Measurements from ENCODE around the gene DCLRE1C. TPM values are rescaled to one million over a fixed set of nuclear protein-coding genes. Genes with fewer than 3 reads are reported as not detected.
A peak's percentile ranks its signal among the peaks of the same experiment; 100 is the strongest.
"Not testable (repeated sequence)": the region's sequence is repeated elsewhere in the genome, so short reads cannot be mapped to it uniquely, and the experiment has no call there.

Gene DCLRE1C
- 10 to 100 TPM in 1 of 2 donors, 1 to 10 TPM in 1; 8.7 to 12.0 TPM for total RNA-seq
- long read RNA-seq, donor 1, partial matches to known transcripts: 0 of 11 reads
- long read RNA-seq, donor 1, other reads (novel, unspliced or antisense): 6 of 11 reads
- long read RNA-seq, donor 2, transcript DCLRE1C-209 (14 exons, 2,354 nt): major isoform, 5 of 17 reads
- long read RNA-seq, donor 2, partial matches to known transcripts: 3 of 17 reads
- long read RNA-seq, donor 2, other reads (novel, unspliced or antisense): 5 of 17 reads

- DNase-seq (ENCODE audit: low spot score): peak; percentile 97
- intact Hi-C loops (cut with DNase I): loop anchor here (5.0 to 10.0 kb wide), 2 partner anchors 143 to 151 kb away; partner anchors contain the start of gene RPP38 (in 1 of the 2)
Measured at GRCh38 chr10:14954001-14954770, at the start of gene DCLRE1C. TSS of gene DCLRE1C (minus strand) at chr10:14954096. CDS start at chr10:14954010, 86 bp downstream.

GRCh38 chr10:14995964-14996565 is 42.2 kb upstream of the DCLRE1C start:
- intact Hi-C loops (cut with DNase I): no loop called here
- DNase-seq (ENCODE audit: low spot score): no peak

GRCh38 chr10:14993500-14994455 is 39.9 kb upstream of the DCLRE1C start:
- intact Hi-C loops (cut with DNase I): not testable (repeated sequence)

GRCh38 chr10:14992336-14992735 is 38.4 kb upstream of the DCLRE1C start:
- intact Hi-C loops (cut with DNase I); DNase-seq (ENCODE audit: low spot score): not testable (repeated sequence)

More at GRCh38 chr10:14993500-14994455, 39.9 kb upstream of the DCLRE1C start:
- not testable (repeated sequence) for DNase-seq (ENCODE audit: low spot score)

- intact Hi-C loops (cut with DNase I); DNase-seq (ENCODE audit: low spot score): not testable (repeated sequence)
Measured at GRCh38 chr10:14991035-14991749, 37.3 kb upstream of the DCLRE1C start.

- DNase-seq (ENCODE audit: low spot score); intact Hi-C loops (cut with DNase I): not testable (repeated sequence)
Measured at GRCh38 chr10:14989552-14989951, 35.7 kb upstream of the DCLRE1C start.

GRCh38 chr10:14982744-14983143 is 28.8 kb upstream of the DCLRE1C start:
- intact Hi-C loops (cut with DNase I): no loop called here
- DNase-seq (ENCODE audit: low spot score): no peak

GRCh38 chr10:14975672-14976273 is 21.9 kb upstream of the DCLRE1C start:
- intact Hi-C loops (cut with DNase I): no loop called here
- DNase-seq (ENCODE audit: low spot score): no peak

- intact Hi-C loops (cut with DNase I); DNase-seq (ENCODE audit: low spot score): not testable (repeated sequence)
Measured at GRCh38 chr10:14974153-14974998, 20.5 kb upstream of the DCLRE1C start.

GRCh38 chr10:14971867-14972448 is 18.1 kb upstream of the DCLRE1C start:
- DNase-seq (ENCODE audit: low spot score): no peak
- intact Hi-C loops (cut with DNase I): loop anchor here in 1 of 2 donors (2.0 kb wide), 1 partner anchor 35 kb away; no protein-coding TSS in a partner anchor

- intact Hi-C loops (cut with DNase I): no loop called here
- no peak for DNase-seq (ENCODE audit: low spot score)
Measured at GRCh38 chr10:14967897-14968296, 14.0 kb upstream of the DCLRE1C start.

- DNase-seq (ENCODE audit: low spot score): peak; percentile 98
Measured at GRCh38 chr10:14959221-14960057, 5.5 kb upstream of the DCLRE1C start, which contains the start of gene MEIG1. TSS of gene MEIG1 (plus strand) at chr10:14959388. CDS start at chr10:14966469, 7,081 bp downstream.

GRCh38 chr10:14958872-14959220 is 5.0 kb upstream of the DCLRE1C start:
- intact Hi-C loops (cut with DNase I): loop anchor here in 1 of 2 donors (5.0 to 10.0 kb wide), 2 partner anchors 62 to 146 kb away; no protein-coding TSS in a partner anchor
- no peak for DNase-seq (ENCODE audit: low spot score)

More at GRCh38 chr10:14959221-14960057, 5.5 kb upstream of the DCLRE1C start, which contains the start of gene MEIG1:
- intact Hi-C loops (cut with DNase I): loop anchor here in 1 of 2 donors (5.0 to 10.0 kb wide), 2 partner anchors 62 to 145 kb away; no protein-coding TSS in a partner anchor

GRCh38 chr10:14954934-14955333 is 1.0 kb upstream of the DCLRE1C start:
- intact Hi-C loops (cut with DNase I): loop anchor here (5.0 to 10.0 kb wide), 3 partner anchors 58 to 150 kb away; partner anchors contain the start of gene RPP38 (in 1 of the 2)
- no peak for DNase-seq (ENCODE audit: low spot score)

- intact Hi-C loops (cut with DNase I): loop anchor here (5.0 to 10.0 kb wide), 2 partner anchors 144 to 151 kb away; partner anchors contain the start of gene RPP38 (in 1 of the 2)
- peak; percentile 90 for DNase-seq (ENCODE audit: low spot score)
Measured at GRCh38 chr10:14953424-14954000, 384 bp downstream of the DCLRE1C start.
